Keratinocyte (primary cell): ENCODE data around the gene ADGRL3. TPM values are rescaled to one million over a fixed set of nuclear protein-coding genes. Genes with fewer than 3 reads are reported as not detected.

Experiments
- DNase-seq: peaks from one replicate; pipeline ENCODE4 v3.0.0-alpha.2; 2011; ENCODE audit warnings: low read depth, missing footprints, low spot score
- FAIRE-seq: peaks from 2 replicates; lab custom pipeline; 2011; peaks lifted over from hg19 to GRCh38; lab: Jason Lieb, UNC
- H2AFZ ChIP-seq: 2 replicates; pipeline ENCODE4 v1.6.0; 2012; ENCODE audit warnings: low read length, control low read depth, inconsistent platforms; ENCODE audit not compliant: control insufficient read depth
- H3K27ac ChIP-seq: 2 replicates; pipeline ENCODE4 v1.5.1; 2011; ENCODE audit warnings: low read length; ENCODE audit not compliant: control insufficient read depth, insufficient read depth
- H3K27me3 ChIP-seq: 3 replicates; pipeline ENCODE4 v1.6.0; 2011; ENCODE audit warnings: low read length; ENCODE audit not compliant: control insufficient read depth, insufficient read depth; ENCODE audit errors: extremely low read depth
- H3K36me3 ChIP-seq, 2 experiments: 2 replicates in 1 of 2; 3 replicates in 1 of 2; pipeline ENCODE4 v1.5.1; 2011; ENCODE audit warnings: low read length in 2 of 2, mild to moderate bottlenecking in 1 of 2; ENCODE audit not compliant: control insufficient read depth in 2 of 2, insufficient read depth in 2 of 2; ENCODE audit errors: extremely low read depth in 1 of 2
- H3K4me1 ChIP-seq: 3 replicates; pipeline ENCODE4 v1.5.1; 2011; ENCODE audit warnings: low read length; ENCODE audit not compliant: control insufficient read depth, insufficient read depth; ENCODE audit errors: extremely low read depth
- H3K4me2 ChIP-seq: 3 replicates; pipeline ENCODE4 v1.6.0; 2011; ENCODE audit warnings: low read depth, low read length; ENCODE audit not compliant: control insufficient read depth, insufficient read depth; ENCODE audit errors: extremely low read depth
- H3K4me3 ChIP-seq, 3 experiments: fragments of 200-600 bp in 1 of 3; sonication (generic) in 1 of 3; 2 replicates in 2 of 3; 3 replicates in 1 of 3; pipeline ENCODE4 v1.5.1; 2011 to 2016; ENCODE audit warnings: low read length in 3 of 3, mild to moderate bottlenecking in 3 of 3, control low read depth in 2 of 3, inconsistent platforms in 1 of 3, low read depth in 1 of 3, mixed read lengths in 1 of 3, mixed run types in 1 of 3, moderate library complexity in 1 of 3; ENCODE audit not compliant: control insufficient read depth in 2 of 3, insufficient read depth in 2 of 3; ENCODE audit errors: extremely low read depth in 1 of 3
- H3K79me2 ChIP-seq: 2 replicates; pipeline ENCODE4 v1.6.0; 2012; ENCODE audit warnings: low read length; ENCODE audit not compliant: control insufficient read depth, insufficient read depth
- H3K9ac ChIP-seq: 3 replicates; pipeline ENCODE4 v1.6.0; 2011; ENCODE audit warnings: low read length; ENCODE audit not compliant: control insufficient read depth, insufficient read depth; ENCODE audit errors: extremely low read depth
- H3K9me1 ChIP-seq: 3 replicates; pipeline ENCODE4 v1.6.0; 2011; ENCODE audit warnings: low read length; ENCODE audit not compliant: control insufficient read depth, insufficient read depth; ENCODE audit errors: extremely low read depth
- H3K9me3 ChIP-seq: 2 replicates; pipeline ENCODE4 v1.5.1; 2012; ENCODE audit warnings: low read depth, low read length; ENCODE audit not compliant: control insufficient read depth
- H4K20me1 ChIP-seq: 3 replicates; pipeline ENCODE4 v1.6.0; 2011; ENCODE audit warnings: low read length; ENCODE audit not compliant: control insufficient read depth, insufficient read depth; ENCODE audit errors: extremely low read depth
- EZH2 ChIP-seq: IDR thresholded peaks from one replicate; pipeline ENCODE4 v1.6.1; 2012; ENCODE audit warnings: inconsistent platforms, mild to moderate bottlenecking, low read length, moderate library complexity
- dilution Hi-C: fragments of 300-500 bp; cut with MboI; formaldehyde crosslinking; loops from one replicate; pipeline ENCODE4 v1.7.0; 2020; ENCODE audit warnings: low sequenced_read_pairs; ENCODE audit not compliant: extremely low pct_ligation_motif_present
- polyA plus RNA-seq, 5 experiments: library from polyadenylated mRNA; depleted of rRNA in 3 of 5; stranded (reverse) in 3 of 5; stranded (forward) in 1 of 5; unstranded in 1 of 5; fragments of >200 nt; gene quantifications; 1 replicate in 1 of 5; 2 replicates in 3 of 5; 3 replicates in 1 of 5; pipeline versions ENCODE4 v1.2.1 to v1.2.3, GENCODE V29; 2011 to 2012; ENCODE audit warnings: missing spikeins in 2 of 5, low read depth in 1 of 5, low replicate concordance in 1 of 5
- TF ChIP-seq, protein P1 (sequence below), 3 experiments: IDR thresholded peaks in 1 of 3; conservative IDR thresholded peaks in 1 of 3; optimal IDR thresholded peaks in 1 of 3; 2 replicates in 2 of 3; 3 replicates in 1 of 3; pipeline versions ENCODE3 to v1.5.1; 2011; ENCODE audit warnings: low read length in 3 of 3, mild to moderate bottlenecking in 3 of 3, moderate library complexity in 2 of 3, control low read depth in 1 of 3, inconsistent platforms in 1 of 3; ENCODE audit not compliant: insufficient read depth in 2 of 3; ENCODE audit errors: extremely low read depth in 1 of 3

Gene ADGRL3
- polyA plus RNA-seq, 1 donor (not counting 4 experiments of a cell fraction or from before 2014, with no cell fraction given) = 0.18 TPM

DNA sequence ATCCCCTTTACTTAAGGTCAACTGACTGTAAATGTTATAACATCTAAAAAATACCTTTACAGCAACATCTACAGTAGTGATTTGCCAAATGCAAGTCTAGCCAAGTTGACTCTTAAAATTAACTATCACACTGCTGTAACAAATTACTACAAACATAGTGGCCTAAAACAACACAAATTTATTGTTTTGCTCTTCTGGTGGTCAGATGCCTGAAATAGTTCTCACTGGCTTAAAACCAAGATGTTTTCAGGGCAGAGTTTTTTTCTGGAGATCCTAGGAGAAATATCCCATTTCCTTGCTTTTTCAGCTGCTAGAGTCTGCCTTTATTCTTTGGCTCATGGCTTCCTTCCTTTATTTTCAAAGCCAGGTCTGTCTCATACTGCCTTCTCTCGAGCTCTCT is 120.5 kb downstream of the ADGRL3 start:
- DNase-seq (no peak), FAIRE-seq (peak; percentile 5)
- no peak for TF ChIP-seq EZH2
- TF ChIP-seq, protein P1, sequence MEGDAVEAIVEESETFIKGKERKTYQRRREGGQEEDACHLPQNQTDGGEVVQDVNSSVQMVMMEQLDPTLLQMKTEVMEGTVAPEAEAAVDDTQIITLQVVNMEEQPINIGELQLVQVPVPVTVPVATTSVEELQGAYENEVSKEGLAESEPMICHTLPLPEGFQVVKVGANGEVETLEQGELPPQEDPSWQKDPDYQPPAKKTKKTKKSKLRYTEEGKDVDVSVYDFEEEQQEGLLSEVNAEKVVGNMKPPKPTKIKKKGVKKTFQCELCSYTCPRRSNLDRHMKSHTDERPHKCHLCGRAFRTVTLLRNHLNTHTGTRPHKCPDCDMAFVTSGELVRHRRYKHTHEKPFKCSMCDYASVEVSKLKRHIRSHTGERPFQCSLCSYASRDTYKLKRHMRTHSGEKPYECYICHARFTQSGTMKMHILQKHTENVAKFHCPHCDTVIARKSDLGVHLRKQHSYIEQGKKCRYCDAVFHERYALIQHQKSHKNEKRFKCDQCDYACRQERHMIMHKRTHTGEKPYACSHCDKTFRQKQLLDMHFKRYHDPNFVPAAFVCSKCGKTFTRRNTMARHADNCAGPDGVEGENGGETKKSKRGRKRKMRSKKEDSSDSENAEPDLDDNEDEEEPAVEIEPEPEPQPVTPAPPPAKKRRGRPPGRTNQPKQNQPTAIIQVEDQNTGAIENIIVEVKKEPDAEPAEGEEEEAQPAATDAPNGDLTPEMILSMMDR (optimal IDR thresholded peaks at IDR 0.05 in 1 of 3, IDR thresholded peaks at IDR 0.05 in 1 of 3, conservative IDR thresholded peaks at IDR 0.05 in 1 of 3; ENCODE audit: extremely low read depth in 1 of 3, insufficient read depth in 2 of 3, low read length in 3 of 3) = no peak
- H3K27ac ChIP-seq = no peak overlapping the region
- no peaks in the 10 kb centered on the region for H3K27me3 ChIP-seq
- H2AFZ ChIP-seq = no peak overlapping the region
- H3K9me3 ChIP-seq = peaks cover 5% of the 10 kb centered on the region
- H3K9ac ChIP-seq = no peak overlapping the region
- dilution Hi-C loops = no loop called here
- H4K20me1 ChIP-seq = no peaks in the 10 kb centered on the region
- no peak overlapping the region for H3K4me3 ChIP-seq
- no peaks in the 10 kb centered on the region for H3K4me1 ChIP-seq
- H3K36me3 ChIP-seq = no peaks in the 10 kb centered on the region
- H3K9me1 ChIP-seq = no peaks in the 10 kb centered on the region
- H3K4me2 ChIP-seq = no peak overlapping the region
- H3K79me2 ChIP-seq = no peaks in the 10 kb centered on the region

DNA sequence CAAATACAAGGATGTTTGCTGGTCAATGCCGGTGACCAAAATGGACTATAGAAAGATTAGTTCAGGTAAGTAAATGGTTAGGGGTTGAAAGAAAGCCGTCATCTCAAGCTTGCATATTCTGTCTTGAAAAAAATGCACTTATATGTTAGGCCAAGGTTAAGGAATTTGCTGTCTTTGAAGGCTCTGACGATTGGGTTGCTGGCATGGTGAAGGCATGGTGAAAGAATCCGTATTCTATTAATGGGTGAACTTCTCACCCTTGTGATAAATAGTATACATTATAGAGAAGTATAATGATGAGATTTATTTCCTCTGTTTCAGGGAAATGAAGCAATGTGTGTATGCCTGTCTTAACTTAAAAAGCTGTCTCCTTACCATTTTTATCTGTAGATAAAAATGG is 132.6 kb downstream of the ADGRL3 start:
- H3K9me3 ChIP-seq = no peaks in the 10 kb centered on the region
- no peaks in the 10 kb centered on the region for H4K20me1 ChIP-seq
- no peaks in the 10 kb centered on the region for H3K27me3 ChIP-seq
- no peak overlapping the region for H3K9ac ChIP-seq
- H3K4me1 ChIP-seq = no peaks in the 10 kb centered on the region
- H2AFZ ChIP-seq = no peak overlapping the region
- H3K36me3 ChIP-seq = no peaks in the 10 kb centered on the region
- no peaks in the 10 kb centered on the region for H3K9me1 ChIP-seq
- no peaks in the 10 kb centered on the region for H3K79me2 ChIP-seq
- no peak for FAIRE-seq
- no peak overlapping the region for H3K4me2 ChIP-seq
- H3K27ac ChIP-seq = no peak overlapping the region
- no peak overlapping the region for H3K4me3 ChIP-seq
- DNase-seq = no peak
- TF ChIP-seq EZH2 = no peak
- TF ChIP-seq, protein P1 (optimal IDR thresholded peaks at IDR 0.05 in 1 of 3, IDR thresholded peaks at IDR 0.05 in 1 of 3, conservative IDR thresholded peaks at IDR 0.05 in 1 of 3; ENCODE audit: extremely low read depth in 1 of 3, insufficient read depth in 2 of 3, low read length in 3 of 3) = no peak
- dilution Hi-C loops = no loop called here
